GM19455 (cell line): ENCODE results near the gene TRIM72.
"Not testable (repeated sequence)": the region's sequence is repeated elsewhere in the genome, so short reads cannot be mapped to it uniquely, and the experiment has no call there.

Experiments used
- ATAC-seq: cut with Tn5 transposase; IDR thresholded peaks from one replicate; pipeline ENCODE4 v1.9.1; 2021; ENCODE audit not compliant: unreplicated experiment

Gene TRIM72

DNA sequence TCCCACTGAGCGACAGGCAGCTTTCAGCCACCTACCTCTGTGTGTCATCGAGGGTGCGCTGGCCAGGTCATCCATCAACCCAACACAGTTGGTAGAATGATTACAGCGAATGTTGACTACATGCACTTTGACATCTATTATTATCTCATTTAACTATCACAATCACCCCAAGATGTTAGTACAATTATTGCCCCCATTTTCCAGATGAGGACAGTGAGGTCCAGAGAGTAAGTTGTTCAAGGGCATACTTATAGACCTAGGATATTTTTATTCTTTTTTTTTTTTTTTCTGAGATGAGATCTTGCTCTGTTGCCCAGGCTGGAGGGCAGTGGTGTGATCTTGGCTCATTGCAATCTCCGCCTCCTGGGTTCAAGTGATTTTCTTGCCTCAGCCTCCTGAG, 37.5 kb downstream of the TRIM72 start:
- no peak for ATAC-seq

DNA sequence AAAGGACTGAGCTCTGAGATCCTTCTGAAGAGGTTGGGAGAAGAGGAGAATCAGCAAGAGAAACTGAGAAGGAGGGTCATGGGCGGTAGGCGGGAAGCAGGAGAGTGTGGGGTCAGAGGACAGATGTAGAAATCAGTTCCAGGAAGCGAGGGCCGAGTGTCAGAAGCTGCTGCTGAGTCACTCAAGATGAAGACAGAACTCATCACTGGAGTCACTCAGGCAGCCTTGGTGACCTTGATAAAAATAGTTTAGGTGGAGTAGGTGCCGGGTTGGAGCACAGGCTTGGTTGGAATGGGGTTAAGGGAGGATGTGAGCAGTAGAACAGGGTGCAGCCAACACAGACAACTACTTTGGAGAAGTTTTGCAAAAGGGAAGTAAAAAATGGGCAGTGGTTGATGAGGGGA, 39.7 kb downstream of the TRIM72 start:
- ATAC-seq: no peak

DNA sequence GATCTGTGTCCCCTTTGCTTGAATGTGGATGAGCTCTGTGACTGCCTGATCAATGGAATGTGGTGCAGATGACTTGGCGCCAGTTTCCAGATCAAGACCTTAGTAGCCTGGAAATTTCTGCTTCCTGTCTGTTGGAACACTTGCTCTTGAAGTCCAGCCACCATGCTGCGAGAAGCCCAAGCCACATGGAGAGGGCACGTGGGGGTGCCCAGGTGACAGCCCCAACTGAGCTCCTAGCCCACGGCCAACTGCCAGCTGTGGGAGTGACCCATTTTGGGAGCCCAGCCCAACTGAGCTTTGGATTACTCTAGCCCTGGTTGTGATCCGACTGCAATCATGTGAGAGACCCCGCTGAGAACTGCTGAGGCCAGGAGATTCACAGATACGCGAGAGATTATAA, 42.5 kb downstream of the TRIM72 start:
- no peak for ATAC-seq

DNA sequence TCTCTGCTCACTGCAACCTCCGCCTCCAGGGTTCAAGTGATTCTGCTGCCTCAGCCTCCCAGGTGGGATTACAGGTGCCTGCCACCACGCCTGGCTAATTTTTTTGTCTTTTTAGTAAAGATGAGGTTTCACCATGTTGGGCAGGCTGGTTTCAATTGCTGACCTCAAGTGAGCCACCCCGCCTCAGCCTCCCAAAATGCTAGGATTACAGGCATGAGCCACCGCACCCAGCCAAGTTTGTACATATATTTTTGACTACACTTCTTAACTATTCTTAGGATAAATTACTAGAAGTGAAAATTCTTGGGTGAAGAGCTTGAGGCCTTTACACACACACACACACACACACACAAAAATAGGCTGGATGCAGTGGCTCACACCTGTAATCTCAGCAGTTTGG, 44.4 kb downstream of the TRIM72 start:
- ATAC-seq: no peak

DNA sequence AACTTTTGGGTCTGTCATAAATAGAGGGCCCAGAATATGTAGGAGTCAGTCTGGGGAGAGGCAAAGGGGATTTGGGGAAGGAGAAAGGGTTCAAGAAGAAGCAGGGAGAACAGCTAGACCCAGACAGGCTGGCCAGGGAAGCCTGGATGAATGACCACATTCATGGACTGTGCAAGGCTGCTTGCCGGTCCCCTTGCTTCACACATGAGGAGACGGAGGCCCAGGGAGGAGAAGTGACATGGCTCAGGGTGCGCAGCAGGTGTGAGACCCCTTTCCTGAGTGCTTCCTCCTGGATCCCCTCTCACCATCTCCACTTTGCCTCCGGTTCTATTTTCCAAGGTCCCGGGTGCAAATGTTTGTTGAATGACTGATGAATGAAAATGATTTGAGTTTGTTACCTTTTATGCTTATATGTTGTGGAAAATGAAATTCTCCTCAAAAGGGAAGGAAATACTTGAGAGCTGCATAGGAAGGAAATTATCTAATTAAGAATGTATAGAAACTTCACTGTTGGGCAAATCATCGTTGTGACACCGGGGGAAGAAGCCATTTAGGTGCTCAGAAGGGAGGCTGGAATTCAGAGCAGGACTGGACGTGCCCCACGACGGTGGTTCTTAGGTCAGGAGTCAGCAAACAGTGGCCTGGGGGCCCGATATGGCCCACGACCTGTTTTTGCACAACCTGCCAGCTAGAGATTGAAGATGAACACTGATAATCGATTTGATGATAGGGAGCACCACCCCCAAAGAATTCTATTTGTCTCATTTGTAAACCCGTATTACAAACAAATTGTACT, 46.4 kb downstream of the TRIM72 start:
- no peak for ATAC-seq

DNA sequence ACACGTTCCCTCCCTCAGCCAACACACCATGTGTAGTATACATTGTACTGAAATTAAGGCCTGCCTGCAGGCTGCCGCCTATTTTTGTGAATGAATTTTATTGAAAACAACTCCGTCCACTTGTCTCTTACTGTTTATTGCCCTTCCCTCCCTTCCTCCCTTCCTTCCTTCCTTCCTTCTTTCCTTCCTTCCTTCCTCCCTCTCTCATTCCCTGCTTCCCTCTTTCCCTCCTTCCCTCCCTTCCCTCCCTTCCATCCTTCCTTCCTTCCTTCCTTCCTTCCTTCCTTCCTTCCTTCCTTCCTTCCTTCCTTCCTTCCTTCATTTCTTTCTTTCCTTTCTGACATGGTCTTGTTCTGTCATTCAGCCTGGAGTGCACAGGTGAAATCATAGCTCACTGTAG, 48.2 kb downstream of the TRIM72 start:
- no peak for ATAC-seq

DNA sequence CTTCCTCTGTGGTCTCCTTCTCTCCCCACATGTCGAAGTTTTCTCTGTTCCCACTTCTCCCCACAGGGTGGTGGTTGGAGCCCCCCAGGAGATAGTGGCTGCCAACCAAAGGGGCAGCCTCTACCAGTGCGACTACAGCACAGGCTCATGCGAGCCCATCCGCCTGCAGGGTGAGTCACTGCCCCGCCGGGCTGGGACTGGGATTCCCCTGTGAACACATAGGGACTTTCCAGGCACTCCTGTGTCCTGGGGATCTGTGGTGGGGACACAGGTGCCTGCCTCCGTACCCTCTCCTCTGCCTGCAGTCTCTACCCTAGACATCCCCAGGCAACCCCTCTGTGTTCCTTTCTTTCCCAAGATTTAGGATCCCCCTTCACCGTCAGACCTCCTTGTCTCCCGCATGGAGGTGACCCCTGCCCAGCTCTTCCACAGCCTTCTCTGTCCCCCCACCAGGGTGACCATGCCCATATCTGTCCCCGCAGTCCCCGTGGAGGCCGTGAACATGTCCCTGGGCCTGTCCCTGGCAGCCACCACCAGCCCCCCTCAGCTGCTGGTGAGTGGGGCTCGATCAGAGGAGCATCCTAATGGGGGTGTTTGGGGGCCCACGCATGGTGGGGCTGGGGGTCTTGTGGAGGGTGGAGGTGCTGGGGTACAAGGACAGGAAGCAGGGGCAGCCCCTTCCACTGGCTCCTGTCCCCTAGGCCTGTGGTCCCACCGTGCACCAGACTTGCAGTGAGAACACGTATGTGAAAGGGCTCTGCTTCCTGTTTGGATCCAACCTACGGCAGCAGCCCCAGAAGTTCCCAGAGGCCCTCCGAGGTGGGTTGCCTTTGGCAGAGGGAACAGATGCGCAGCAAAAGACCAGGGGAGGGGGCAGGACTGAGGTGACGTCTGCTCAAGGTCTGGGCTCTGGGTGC, 51.7 kb downstream of the TRIM72 start:
- peak; percentile 72 for ATAC-seq

GRCh38 chr16:31267332-31268032, 53.6 kb downstream of the TRIM72 start:
- ATAC-seq: no peak

GRCh38 chr16:31268033-31268365, 54.1 kb downstream of the TRIM72 start:
- ATAC-seq: no peak

- no peak for ATAC-seq
Measured at GRCh38 chr16:31268891-31269290, 55.0 kb downstream of the TRIM72 start.

DNA sequence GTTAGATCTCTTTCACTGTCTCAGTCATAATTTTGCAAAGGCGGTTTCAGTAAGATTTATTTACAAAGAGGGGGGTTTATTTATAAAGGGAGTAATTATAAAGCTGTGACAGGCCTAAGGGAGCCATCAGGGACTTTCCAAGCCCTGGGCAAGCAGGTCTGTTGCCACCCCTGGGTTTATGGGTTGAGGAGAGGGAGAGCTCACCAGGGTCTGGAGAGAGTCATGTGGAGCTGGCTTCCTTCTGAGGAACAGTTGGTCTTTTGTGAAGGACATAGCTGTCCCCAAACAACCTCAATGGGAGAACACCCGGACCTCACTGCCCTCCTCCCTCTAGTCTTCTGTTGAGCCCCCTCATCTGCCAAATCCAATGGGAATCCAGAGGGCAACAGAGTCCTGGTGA, 55.6 kb downstream of the TRIM72 start:
- no peak for ATAC-seq

- ATAC-seq: not testable (repeated sequence)
Measured at GRCh38 chr16:31269973-31270372, 56.1 kb downstream of the TRIM72 start.

GRCh38 chr16:31270795-31271194, 56.9 kb downstream of the TRIM72 start:
- no peak for ATAC-seq

DNA sequence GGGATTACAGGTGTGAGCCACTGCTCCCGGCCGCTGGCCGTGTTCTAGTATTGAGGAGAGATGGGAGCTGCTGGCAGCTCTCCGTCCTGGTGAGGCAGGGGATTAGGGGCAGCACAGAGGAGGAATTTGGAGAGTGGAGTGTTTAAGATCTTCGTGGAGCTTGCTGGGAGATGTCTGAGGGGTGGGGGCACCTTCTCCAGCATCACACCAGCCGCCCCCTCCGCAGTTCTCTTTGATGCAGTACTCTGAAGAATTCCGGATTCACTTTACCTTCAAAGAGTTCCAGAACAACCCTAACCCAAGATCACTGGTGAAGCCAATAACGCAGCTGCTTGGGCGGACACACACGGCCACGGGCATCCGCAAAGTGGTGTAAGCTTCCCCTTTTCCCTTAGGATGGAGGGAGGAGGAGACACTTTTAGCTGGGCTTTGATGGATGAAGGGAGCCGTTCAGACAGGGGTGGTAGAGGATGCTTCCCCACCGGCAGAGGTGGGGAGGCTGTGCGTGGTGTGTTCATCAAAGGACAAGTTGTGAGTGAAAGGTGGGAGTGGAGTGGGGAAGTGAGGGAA, 57.8 kb downstream of the TRIM72 start:
- ATAC-seq: no peak

GRCh38 chr16:31273187-31273586, 59.3 kb downstream of the TRIM72 start:
- no peak for ATAC-seq

- no peak for ATAC-seq
Measured at GRCh38 chr16:31273676-31274075, 59.8 kb downstream of the TRIM72 start.

GRCh38 chr16:31274831-31275816, 61.2 kb downstream of the TRIM72 start:
- no peak for ATAC-seq

GRCh38 chr16:31276600-31276999, 62.7 kb downstream of the TRIM72 start:
- no peak for ATAC-seq

GRCh38 chr16:31277659-31278260, 63.8 kb downstream of the TRIM72 start:
- ATAC-seq: no peak

DNA sequence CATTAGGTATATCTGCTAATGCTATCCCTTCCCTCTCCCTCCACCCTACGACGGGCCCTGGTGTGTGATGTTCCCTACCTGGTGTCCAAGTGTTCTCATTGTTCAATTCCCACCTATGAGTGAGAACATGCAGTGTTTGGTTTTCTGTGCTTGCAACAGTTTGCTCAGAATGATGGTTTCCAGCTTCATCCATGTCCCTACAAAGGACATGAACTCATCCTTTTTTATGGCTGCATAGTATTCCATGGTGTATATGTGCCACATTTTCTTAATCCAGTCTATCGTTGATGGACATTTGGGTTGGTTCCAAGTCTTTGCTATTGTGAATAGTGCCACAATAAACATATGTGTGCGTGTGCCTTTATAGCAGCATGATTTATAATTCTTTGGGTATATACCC, 64.9 kb downstream of the TRIM72 start:
- not testable (repeated sequence) for ATAC-seq
